Amniotic stem cell (primary cell): ENCODE data around the gene SEMA3B.
"Not testable (repeated sequence)": the region's sequence is repeated elsewhere in the genome, so short reads cannot be mapped to it uniquely, and the experiment has no call there.

ENCODE experiments used
- DNase-seq: peaks from one replicate; lab custom pipeline; 2025; lab: John Stamatoyannopoulos, UW

SEMA3B gene

DNA sequence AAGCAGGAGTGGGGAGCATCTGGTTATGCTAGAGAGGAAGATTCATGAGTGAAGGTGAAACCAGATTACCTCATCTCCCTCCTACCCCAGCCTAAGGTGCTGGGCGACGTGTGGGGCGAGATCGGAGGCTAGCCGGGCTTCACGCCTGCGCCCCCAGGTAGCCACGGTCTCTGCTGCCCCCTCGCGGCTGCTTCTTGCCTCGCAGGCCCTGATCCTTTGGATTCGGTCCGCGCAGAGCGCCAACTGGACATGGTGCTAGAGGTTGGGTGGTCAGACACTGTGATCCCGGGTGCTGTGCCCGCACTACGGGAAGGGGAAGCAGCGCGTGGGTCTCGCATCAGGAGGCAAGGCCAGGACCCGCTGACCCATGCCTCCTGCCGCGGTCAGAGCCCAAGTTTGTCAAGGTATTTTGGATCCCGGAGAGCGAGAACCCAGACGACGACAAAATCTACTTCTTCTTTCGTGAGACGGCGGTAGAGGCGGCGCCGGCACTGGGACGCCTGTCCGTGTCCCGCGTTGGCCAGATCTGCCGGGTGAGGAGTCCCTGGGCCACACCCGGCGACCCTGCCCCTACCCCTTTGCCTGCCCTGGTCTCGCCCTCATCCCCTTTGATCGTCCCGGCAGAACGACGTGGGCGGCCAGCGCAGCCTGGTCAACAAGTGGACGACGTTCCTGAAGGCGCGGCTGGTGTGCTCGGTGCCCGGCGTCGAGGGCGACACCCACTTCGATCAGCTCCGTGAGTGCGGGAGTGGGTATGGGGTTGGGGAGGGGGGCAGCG is 4.2 kb downstream of the SEMA3B start:
- no peak for DNase-seq

DNA sequence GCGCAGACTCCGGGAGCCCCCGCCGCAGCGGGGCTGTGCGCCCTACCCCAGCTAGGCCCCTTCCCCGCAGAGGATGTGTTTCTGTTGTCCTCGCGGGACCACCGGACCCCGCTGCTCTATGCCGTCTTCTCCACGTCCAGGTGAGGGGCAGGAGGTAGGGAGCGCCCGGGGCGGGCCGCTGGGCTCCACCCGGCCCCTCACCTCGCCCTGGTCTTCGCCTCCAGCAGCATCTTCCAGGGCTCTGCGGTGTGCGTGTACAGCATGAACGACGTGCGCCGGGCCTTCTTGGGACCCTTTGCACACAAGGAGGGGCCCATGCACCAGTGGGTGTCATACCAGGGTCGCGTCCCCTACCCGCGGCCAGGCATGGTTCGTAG is 4.7 kb downstream of the SEMA3B start:
- no peak for DNase-seq

DNA sequence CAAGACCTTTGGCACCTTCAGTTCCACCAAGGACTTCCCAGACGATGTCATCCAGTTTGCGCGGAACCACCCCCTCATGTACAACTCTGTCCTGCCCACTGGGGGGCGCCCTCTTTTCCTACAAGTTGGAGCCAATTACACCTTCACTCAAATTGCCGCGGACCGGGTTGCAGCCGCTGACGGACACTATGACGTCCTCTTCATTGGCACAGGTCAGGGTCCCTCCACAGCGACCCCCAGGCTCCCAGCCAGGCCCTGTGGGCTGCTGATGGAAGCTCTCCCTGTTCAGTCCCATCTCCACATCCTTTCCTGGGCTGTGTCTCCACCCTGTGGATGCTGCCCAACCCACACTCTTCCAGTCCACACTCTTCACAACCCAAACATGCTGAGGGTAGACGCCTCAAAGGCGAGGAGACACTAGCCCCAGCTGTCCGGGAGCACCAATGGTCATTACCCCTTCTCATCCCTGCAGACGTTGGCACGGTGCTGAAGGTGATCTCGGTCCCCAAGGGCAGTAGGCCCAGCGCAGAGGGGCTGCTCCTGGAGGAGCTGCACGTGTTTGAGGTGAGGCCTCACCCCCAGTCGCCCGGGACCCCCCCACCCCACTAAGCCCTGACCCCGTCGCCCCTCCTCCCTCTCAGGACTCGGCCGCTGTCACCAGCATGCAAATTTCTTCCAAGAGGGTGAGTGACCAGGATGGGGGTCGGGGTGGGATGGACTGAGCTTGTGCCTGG is 5.6 kb downstream of the SEMA3B start:
- peak; percentile 24 for DNase-seq

DNA sequence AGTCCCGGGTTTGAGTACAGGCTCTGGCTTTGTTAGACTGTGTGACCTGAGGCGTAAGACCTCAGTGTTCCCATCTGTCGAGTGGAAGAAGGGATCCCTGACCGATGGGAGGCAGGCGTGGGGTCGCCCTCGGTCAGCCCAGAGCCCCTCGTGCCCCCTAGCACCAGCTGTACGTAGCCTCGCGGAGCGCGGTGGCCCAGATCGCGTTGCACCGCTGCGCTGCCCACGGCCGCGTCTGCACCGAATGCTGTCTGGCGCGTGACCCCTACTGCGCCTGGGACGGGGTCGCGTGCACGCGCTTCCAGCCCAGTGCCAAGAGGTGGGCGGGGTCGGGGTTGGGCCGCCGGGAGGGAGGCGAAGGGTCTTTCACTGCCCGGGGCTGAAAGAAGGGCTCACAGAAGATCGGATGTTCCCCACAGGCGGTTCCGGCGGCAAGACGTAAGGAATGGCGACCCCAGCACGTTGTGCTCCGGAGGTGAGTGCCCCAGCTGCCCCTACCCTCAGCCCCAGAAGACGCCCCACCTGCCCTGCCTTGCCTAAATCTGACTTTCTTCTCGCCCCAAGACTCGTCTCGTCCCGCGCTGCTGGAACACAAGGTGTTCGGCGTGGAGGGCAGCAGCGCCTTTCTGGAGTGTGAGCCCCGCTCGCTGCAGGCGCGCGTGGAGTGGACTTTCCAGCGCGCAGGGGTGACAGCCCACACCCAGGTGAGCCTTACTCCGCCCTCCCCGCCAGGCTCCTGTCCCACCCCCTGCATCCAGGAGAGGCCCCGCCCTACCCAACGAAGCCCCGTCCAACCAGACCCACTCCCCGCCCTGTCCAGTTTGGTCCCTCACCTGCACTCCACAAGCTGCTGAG is 6.4 kb downstream of the SEMA3B start:
- no peak for DNase-seq

DNA sequence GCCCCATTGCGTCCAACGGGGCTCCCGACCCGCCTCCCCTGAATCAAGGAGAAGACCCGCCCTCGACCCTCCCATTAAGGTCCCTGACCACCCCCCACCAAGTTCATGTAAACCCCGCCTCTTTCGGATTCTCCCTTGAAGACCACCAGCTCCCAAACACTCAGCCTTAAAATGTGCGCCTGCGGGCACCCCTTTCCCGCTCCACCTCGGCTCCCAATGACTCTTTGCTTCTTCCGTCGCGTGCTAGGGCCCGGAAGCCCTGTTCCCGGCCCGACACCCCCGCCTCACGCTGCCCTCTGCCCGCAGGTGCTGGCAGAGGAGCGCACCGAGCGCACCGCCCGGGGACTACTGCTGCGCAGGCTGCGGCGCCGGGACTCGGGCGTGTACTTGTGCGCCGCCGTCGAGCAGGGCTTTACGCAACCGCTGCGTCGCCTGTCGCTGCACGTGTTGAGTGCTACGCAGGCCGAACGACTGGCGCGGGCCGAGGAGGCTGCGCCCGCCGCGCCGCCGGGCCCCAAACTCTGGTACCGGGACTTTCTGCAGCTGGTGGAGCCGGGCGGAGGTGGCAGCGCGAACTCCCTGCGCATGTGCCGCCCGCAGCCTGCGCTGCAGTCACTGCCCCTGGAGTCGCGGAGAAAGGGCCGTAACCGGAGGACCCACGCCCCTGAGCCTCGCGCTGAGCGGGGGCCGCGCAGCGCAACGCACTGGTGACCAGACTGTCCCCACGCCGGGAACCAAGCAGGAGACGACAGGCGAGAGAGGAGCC is 7.2 kb downstream of the SEMA3B start:
- DNase-seq, result no peak

DNA sequence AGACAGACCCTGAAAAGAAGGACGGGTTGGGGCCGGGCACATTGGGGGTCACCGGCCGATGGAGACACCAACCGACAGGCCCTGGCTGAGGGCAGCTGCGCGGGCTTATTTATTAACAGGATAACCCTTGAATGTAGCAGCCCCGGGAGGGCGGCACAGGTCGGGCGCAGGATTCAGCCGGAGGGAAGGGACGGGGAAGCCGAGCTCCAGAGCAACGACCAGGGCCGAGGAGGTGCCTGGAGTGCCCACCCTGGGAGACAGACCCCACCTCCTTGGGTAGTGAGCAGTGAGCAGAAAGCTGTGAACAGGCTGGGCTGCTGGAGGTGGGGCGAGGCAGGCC is 7.8 kb downstream of the SEMA3B start:
- no peak for DNase-seq

DNA sequence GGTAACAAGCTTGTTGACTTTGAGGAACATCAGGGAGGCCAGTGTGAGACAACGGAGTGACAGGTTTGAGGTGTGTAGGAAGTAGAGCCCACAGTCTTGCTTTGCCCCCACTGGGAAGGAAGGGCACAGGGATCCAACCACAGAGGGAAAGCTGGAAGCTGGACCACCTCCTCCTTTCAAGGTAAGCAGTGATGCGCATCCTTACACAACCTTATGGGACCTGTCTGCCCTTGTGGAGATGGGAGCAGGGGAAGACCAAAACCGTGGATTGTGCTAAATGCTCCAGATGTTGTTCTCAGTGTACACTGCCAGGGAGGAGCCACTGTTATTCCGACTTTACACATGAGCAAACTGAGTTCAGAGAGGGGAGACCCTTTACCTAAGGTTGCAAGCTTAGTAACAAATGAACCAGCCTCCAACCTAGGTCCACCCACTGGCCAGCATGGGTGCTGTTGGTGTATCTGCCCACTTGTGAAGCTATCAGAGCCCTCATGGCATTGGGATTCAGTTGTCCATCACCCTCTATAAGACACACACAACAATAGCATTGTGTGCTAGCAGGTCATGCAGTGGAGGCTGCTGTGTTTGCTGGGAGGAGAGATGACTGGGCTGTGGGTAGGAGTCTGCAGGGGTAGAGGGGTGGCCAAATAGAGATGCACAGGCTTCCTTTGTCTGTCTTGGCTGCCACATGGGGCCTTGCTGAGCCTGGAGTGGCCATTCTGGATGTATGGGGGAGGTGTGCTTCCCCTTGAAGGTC is 9.4 kb downstream of the SEMA3B start:
- no peak for DNase-seq

DNA sequence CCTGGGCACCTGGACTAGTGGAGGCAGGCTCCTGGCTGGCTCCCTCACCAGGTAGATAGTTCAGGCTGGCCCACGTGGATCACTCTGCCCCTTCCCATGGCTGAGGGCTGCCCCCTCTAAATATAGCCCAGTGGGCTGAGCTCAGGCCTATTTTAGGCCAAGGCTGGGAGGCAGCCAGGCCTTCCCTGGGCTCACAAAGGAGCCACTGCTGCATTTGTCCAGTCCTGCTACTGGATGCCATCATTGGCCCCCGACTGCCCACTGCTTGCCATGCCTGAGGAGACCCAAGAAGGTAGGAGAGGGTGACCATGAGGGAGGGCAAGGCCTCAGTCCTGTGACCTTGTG is 9.9 kb downstream of the SEMA3B start, which contains the start of gene LSMEM2:
TSS of gene LSMEM2 (plus strand) at position 208 of the 345 bp plus-strand sequence. CDS start at position 235, 27 bp downstream.
- no peak for DNase-seq

DNA sequence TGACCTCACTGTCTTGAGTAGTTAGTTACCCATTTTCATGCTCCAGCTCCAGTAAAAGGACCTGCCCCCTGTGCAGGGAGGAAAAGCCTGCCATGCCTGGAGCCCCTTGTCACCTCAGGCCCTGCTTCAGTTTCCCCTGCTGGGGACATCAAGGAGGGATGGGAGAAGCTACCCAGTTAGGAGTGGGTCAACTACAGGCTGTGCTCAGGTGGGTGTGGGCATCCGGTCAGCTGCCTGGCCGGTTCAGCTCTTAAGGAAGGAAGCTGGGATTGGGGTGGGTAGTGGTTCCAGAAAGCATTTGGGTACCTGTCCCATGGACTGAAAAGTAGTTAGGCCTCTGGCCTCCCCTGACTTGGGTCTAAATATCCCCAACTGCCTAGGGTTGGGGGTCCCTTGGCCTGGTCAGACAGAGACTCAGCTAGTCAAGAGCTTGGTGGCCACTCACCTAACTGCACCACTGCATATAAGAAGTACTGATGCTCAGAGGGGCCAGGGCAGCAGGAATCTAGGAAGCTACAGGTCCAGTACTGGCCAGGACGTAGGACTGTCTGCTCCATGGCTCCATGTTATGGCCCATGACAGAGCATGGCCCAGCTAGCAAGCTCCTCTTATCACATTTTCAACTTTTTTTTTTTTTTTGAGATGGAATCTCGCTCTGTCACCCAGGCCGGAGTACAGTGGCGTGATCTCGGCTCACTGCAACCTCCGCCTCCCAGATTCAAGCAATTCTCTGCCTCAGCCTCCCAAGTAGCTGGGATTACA is 10.5 kb downstream of the SEMA3B start:
- no peak for DNase-seq

DNA sequence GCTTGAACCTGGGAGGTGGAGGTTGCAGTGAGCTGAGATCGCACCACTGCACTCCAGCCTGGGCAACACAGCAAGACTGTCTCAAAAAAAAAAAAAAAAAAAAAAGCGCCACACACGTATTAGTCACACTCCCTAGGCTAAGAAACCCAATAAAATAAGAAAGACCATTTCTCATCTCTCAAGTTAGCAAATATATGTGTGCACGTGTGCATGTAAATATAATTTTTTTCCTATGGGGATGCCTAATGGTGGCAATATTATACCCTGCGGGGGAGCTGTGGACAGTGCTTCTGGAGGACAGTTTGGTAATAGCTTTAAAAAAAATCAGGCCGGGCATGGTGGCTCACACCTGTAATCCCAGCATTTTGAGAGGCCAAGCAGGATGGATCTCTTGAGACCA is 15.2 kb downstream of the SEMA3B start:
- not testable (repeated sequence) for DNase-seq

DNA sequence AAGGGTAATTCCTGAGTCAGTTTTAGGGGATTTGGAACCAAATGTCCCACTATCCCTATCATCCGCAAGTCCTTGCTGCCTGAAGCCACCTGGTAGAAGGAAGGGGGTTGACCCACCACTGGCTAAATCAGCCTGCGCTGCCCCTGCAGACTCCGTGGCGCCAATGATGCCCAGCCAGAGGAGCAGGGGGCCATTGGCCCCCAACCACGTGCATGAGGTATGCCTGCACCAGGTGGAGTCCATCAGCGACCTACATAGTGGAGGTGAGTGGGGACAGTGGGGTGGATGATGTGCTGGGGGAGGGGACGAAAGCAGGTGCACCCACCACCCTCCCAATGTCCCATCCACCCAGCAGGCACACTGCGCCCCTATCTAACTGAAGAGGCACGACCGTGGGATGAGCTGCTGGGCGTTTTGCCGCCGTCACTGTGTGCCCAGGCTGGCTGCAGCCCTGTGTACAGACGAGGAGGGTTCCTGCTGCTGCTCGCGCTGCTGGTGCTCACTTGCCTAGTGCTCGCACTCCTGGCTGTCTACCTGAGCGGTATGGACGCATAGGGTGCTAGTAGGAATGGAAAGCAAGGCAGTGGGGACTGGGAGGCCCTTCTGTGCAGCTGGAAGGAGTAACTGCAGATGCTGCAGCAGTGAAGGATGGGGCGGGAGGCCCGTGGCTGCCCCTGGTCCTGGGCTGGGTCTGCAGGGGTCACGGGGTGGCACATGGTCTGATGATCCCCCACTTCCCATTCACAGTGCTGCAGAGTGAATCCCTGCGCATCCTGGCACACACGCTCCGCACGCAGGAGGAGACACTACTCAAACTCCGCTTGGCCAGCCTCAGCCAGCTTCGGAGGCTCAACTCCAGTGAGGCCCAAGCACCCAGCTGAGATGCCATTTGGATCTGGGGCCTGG is 17.6 kb downstream of the SEMA3B start:
- no peak for DNase-seq

DNA sequence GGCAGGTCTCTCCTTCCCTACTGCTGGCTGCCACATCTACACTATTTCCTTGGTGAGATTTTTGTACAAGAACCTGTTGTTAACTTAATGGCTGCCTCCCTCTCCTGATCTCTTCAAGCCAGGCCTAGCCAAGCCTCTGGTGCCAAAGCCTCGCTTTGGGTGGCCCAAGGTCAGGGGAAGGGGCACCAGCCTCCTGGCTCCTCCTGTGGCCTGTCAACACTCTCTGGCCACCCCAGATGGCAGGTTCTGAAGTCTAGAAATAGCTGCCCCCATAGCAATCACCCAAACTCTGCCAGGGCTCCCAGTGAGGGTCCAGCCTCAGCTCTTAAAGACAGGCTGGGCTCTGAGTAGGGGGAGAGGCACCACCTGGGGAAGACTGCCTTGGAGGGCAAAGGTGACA is 18.3 kb downstream of the SEMA3B start:
- no peak for DNase-seq

DNA sequence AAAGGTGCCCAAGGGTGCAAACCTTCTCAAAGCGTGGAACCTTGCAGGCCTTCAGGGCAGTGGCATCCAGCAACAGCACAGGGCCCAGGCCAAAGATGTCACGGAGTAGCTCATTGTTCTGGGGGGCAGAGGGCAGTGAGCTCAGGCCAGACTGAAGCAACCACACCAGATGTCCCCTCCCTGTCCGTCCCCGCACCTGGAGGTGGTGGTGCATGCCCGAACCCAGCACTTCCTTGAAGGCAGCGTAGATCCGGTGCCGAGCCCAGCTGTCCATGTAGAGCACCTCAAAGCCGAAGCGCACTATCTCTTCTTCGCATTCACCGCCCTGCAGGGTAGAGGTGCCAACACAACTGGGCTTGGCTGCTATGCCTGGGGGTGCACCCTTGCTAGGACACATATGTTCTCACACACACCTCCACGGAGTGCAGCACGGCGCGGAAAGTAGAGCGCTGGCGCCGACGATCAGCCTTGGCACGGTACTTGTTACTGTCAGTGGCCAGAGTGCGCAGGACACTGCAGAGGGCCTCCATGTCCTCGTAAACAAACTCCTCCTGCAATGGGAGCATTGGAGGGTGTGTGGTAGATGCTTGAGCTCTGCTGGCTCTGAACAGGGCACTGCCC is 19.6 kb downstream of the SEMA3B start:
- no peak for DNase-seq

DNA sequence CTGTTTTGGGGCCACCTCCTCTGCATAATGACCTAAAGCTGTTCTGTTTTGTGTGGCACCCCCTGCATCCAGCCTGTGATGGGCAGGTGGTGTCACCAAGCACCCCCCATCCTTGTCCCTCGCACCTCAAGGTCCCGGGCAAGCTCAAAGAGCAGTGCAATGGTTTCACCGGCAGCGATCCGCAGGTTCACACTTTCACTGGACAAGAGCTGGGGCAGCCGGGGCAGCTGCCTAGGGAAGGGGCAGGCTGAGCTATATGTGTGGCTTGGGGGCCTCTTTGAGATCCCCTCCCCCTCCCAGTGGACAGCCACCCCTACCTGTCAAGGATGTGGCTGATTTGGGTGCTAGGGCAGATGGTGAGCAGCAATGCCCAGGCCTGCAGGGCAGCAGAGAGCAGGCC is 20.2 kb downstream of the SEMA3B start:
- DNase-seq, result no peak

DNA sequence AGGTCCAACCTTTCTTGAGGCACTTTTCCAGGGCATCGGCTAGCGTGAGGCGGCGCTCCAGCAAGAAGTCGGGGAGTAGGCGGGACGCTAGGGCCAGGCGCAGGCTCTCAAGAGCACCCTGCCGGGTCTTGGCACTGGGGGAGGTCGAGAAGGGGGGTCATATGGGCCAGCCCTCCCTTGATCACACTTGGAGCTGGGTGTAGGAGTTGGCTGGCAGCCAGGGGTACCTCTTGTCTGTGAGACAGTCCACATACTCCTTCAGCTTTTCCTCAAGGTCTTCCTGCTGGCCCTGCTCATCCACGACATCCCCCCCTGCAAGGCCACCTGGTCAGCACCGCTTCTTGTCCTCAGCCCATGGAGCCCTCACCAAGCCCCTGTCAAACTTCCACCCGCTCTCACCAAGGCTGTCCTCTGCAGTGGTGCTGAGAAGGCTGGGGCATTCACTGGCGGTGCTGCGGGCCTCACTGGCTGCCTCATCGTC is 21.3 kb downstream of the SEMA3B start:
- no peak for DNase-seq

DNA sequence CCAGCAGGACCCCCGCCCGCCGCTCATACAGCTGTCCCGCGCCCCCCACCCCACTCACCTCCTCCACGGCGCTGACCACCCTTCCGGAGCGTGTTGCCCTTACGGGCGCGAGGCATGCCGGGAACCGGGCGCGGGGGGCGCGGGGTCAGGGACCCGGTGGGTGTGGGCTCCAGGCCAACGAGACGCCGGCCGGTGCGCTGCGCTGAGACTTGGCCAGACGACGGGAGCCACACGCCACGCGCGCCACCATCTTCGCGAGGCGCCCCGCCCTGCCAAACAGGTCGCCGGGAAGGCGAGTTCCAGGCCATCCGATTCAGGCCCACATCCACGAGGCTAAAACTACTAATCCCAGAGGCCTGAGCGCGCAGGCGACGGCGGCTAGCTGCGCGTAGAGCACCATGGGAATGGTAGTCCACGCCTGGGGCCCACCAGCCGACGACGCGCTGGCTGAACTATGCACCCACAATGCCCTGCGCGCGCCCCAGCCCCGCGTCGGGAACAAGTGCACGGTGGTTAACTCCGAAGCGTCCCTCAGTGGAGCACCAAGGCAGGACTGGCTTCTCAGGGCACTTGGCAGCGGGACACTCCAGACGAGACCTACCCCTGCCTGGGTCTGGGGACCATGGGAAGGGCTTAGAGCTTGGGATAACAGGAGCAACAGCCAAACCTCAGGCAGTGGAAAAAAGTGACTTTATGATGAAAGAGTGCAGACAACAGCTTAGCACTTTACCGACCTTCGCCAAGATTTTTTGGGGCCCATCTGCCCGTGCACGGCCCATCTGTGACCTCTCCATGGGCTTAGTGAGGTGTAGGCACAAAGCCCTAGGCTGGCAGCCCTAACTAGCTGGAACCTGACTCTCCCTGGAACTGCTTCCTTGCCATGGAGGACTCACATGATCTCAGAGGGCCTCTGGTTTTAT is 23.5 kb downstream of the SEMA3B start, which contains the start of gene IFRD2:
TSS of gene IFRD2 (minus strand) at position 271 of the 920 bp plus-strand sequence. CDS start at position 116, 155 bp downstream.
- peak; percentile 97 for DNase-seq

DNA sequence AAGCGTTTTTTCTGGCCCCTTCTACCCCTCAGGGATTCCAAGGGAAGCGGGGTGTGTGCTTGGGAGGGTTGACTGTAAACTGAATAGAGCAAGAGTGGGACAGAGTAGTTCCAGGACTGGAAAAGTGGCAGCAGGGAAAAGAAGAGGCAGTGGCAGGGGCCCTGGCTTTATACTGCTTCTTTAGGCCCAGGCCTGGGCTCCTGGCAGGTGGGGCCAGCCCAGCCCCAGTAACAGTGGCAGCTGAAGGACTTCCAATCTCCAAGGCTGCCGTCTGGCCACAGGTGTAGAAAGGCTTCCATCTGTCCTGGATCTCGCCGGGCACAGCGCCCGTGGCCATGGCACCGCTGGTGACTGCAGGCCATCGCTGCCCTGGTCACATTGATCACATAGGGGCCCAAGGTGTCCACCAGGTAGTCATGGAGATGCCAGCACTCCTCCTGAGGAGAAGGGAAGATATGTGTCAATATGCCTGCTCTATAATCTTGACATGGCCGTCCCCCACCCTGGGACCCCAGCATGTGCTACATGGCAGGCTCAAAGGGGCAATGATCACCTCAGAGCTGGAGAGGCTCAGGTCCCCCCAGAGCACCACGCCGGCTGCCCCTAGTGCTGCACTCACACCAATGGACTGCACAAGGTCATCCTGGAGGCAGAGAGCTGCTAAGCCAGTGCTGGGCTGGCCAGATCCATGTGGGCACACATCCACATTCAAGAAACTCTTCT is 24.3 kb downstream of the SEMA3B start:
- no peak for DNase-seq
